Adrenal gland (tissue), 5 donors: ENCODE measurements around the gene FPR2.

Experiments used
- CTCF ChIP-seq, 6 experiments: fragments of 450-650 bp in 4 of 6; fragments of 200-600 bp in 2 of 6; sonication (generic) in 1 of 6; IDR thresholded peaks; 1 replicate in 5 of 6; 2 replicates in 1 of 6; pipeline versions ENCODE4 v1.5.1 to v1.8.0; 2016 to 2021; ENCODE audit warnings: antibody characterized with exemption in 6 of 6, mild to moderate bottlenecking in 2 of 6, moderate library complexity in 1 of 6
- POLR2A ChIP-seq, 2 donors: fragments of 450-650 bp; IDR thresholded peaks; one replicate each; pipeline ENCODE4 v1.6.1; 2017; ENCODE audit warnings: antibody characterized with exemption in 2 of 2, mild to moderate bottlenecking in 2 of 2, moderate library complexity in 1 of 2
- donor health status: DM: no; HTN: no; CAD: no.

DNA sequence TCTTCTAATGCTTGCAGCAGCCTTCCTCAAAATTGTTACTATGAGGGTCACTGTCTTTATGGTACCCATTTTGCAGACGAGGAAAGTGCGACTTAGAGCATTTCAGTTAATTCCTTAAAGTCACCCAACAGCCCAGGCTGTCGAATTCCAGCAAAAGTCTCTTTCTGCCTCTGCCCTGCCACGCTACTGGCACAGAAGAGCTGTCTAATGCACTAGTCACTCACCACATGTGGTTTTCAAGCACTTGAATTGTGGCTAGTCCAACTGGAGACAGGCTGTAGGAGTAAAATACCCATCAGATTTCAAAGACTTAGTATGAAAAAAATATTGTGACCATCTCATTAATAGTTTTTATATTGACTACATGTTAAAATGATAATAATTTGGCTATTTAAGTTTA, 11.0 kb upstream of the FPR2 start:
- TF ChIP-seq CTCF (IDR thresholded peaks at IDR 0.05) (no peak), POLR2A (IDR thresholded peaks at IDR 0.05) (no peak)
